Measurements from ENCODE around the gene SGPP2. TPM values are rescaled to one million over a fixed set of nuclear protein-coding genes. Genes with fewer than 3 reads are reported as not detected.
A peak's percentile ranks its signal among the peaks of the same experiment; 100 is the strongest.
"Not testable (repeated sequence)": the region's sequence is repeated elsewhere in the genome, so short reads cannot be mapped to it uniquely, and the experiment has no call there.

Gene SGPP2
- 10 to 100 TPM in 3 of 4 donors, 1 to 10 TPM in 1; 2.5 to 24.1 (median 17.9) TPM for polyA plus RNA-seq (ENCODE audit: insufficient read length in 4 of 4)

DNA sequence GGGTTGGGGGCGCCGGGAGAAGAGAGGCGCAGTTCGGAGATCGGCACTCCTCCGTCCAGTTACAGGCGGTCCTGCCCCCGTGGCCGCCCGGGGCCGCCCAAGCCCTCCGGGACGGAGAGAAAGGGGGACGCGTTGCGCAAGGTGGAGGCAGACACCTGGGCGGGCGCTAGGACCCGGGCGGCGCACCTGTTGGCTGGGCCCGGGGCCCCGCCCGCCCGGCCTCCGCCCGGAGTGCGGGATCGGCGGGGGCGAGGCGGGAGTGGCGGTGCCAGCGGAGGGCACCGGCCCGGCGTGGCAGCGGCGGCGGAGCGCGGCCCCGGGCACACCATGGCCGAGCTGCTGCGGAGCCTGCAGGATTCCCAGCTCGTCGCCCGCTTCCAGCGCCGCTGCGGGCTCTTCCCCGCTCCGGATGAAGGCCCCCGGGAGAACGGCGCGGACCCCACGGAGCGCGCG lies at the start of gene SGPP2:
TSS of gene SGPP2 (plus strand) at position 268 of the 453 bp plus-strand sequence. CDS start at position 328, 60 bp downstream.
- no peak for DNase-seq (ENCODE audit: low read depth in 4 of 4, low spot score in 3 of 4)

DNA sequence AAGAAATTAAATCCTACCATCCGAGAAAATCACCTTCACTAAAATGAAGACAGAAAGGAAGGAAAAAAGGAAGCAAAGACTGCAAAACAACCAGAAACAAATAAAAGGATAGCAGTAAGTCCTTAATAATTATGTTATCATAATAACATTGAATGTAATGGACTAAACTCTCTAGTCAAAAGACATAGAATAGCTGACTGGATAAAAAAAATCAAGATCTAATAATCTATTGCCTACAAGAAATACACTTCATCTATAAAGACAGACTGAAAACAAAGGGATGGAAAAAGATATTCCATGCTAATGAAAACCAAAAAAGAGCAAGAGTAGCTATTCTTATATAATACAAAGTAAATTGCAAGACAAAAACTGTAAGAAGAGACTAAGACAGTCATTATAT lies 48.5 kb upstream of the SGPP2 start:
- DNase-seq (ENCODE audit: low read depth in 4 of 4, low spot score in 3 of 4), result no peak

DNA sequence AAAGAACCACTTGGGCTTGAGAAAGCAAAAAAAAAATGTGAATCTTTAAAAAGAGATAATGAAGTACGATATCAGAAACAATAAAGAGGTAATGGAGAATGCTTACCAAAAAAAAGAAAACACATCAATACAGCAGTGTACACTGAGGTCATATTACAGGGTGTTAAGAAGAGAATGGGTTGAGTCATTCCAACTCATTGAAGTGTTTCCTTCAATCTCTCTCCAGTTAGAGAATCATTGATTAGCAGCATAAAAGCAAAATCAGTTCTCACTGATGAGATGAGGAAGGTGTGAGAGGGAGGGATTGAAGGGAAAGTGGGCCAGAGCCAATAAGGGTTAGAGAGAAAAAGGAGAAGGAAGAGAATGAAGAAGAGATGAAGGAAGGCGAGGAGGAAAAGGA lies 43.9 kb upstream of the SGPP2 start:
- no peak for DNase-seq (ENCODE audit: low read depth in 4 of 4, low spot score in 3 of 4)

DNA sequence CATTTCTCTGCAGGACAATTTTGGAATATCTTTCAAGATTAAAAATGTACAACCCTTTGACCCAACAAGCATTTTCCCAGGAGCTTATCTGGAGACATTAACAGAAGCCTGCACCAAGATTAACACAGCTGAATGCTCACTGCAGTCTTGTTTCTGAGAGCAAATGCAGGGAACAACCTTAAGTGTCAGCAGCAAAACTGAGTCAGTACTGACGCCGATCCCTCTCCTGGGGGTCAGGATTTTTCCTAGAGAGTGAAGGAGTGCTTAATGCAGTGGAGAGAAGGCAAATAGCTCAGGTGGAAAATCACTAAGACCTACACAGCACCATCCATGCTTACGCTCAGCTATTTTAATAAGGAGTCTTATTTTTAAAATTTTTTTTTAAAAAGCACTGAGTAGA lies 42.8 kb upstream of the SGPP2 start:
- no peak for DNase-seq (ENCODE audit: low read depth in 4 of 4, low spot score in 3 of 4)

- DNase-seq (ENCODE audit: low read depth in 4 of 4, low spot score in 3 of 4), result no peak
Observed at GRCh38 chr2:222383255-222383654, 41.1 kb upstream of the SGPP2 start.

DNA sequence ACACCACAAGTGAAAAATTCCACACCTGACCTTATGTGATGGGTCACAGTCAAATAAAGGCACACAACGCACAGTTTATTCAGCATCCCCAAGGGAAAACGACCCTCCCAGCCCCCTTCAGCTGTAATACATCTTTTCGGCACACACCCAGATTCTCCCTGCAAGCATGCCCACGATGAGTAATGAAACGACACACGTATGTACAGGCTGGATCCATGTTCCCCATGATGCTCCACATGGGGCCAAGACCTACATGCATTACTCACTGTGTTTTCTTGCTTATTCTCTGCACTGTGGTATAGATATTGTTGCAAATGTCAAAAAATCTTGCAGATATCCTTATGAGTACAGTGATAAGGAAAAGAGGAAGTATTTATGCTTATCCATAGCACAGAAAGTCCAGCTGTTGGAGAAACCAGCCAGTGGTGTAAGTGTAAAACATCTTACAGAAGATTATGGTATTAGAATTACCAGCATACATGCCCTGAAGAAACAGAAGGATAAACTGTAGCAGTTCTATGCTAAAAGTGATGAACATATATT lies 32.5 kb upstream of the SGPP2 start:
- DNase-seq (ENCODE audit: low read depth in 4 of 4, low spot score in 3 of 4), result no peak

- no peak for DNase-seq (ENCODE audit: low read depth in 4 of 4, low spot score in 3 of 4)
Observed at GRCh38 chr2:222393733-222394267, 30.5 kb upstream of the SGPP2 start.

DNA sequence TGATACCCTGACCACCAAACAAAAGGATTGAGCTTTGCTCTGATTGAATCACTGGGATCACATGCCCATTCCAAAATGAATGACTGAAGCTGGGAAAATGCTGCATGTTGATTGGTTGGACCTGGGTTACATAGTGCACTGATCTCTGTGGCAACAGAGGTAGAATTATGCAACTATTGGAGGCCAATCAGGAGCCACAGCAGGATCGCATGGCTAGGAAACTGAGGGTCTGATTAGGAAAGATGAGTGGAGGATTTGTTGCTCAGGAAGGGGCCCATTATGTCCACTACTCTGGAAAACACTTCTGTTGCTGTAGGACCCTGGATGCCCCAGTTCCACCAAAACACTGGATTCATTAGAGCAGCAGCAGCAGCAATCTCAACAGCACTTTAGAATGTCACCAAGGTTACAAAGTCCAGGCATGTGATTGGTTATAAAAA lies 25.9 kb upstream of the SGPP2 start:
- DNase-seq (ENCODE audit: low read depth in 4 of 4, low spot score in 3 of 4), result no peak

DNA sequence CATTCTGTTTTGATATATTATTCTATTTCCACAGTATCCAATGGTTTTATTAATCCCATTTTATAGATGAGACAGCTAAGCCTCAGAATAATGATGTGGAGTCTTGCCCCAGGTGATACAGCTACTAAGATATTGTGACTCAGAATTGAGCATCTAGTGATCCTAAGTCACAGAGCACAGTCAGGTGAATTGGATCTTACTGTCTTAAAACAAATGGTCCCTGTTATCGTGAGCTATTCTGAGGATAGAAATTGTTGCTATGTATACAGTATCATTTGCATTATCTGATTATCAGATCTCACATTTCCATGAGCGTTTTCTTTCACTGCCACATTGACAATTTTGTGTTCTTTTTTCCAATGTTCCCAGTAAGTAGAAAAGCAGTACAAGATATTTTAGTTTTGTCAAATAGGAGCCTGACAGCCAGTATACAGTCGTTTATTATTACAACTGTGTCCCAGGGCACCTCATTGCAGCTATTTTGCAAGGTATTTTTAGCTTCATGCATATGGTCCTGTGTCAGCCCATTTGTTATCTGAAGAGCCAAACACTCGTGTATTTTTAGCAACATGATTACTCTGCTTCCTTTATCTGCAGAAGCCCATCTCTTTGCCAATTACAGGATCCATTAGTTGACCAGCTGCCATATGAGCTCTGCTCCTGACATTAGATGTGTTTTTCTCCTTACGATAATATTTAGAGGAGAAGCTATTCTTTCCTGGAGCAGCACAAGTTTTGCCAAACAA lies 25.1 kb upstream of the SGPP2 start:
- no peak for DNase-seq (ENCODE audit: low read depth in 4 of 4, low spot score in 3 of 4)

DNA sequence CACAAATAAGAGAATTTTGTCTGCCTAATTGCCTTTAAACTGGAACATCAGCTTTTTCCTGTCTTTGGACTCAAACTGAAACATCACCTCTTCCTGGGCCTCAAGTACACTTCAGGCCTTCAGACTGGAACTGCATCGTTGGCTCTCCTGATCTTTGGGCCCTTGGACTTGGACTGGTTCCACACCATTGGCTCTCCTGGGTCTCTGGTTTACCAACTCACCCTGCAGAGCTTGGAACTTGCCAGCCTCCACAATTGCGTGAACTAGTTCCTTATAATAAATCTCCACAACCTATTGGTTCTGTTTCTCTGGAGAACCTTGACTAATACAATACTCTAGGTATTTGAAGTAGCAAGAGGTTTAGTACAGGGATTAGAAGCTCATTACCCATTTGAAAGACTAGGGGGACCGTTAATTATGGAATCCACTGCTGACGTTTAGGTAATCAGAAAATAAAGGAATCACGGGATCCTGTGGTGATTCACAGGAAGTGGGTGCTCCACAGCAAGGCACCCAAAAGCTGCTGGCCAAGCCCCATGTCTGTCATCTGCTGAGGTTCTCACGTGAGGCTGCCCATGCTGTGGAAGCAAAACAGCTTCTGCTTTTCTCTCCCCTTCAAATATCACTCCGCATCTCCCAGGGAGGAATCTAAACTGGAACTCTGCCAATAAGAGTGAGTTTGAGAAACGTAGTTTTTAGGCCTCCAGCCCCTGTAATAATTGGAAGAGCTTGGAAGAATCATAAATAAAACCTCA lies 20.0 kb upstream of the SGPP2 start:
- no peak for DNase-seq (ENCODE audit: low read depth in 4 of 4, low spot score in 3 of 4)

GRCh38 chr2:222408684-222409083 lies 15.7 kb upstream of the SGPP2 start:
- DNase-seq (ENCODE audit: low read depth in 4 of 4, low spot score in 3 of 4), result no peak

DNA sequence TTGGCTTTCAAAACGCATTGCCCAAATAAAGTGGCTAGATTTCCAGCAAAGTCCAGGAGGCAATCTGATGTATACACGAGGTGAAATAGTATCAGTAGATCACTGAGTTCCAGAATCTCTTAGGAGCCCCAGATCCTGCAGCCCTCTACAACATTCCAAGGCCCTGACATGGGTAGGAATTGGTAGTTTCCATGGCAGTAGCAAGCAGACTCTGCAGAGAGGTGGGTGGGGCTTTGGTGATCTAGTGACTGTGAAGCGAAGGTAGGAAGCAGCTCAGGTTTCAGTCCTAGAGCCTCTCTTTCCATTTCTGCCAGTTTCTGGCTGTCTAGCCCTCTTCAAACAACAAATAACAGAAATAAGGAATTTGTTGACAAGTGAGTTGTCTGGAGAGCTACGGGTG lies 13.8 kb upstream of the SGPP2 start:
- DNase-seq (ENCODE audit: low read depth in 4 of 4, low spot score in 3 of 4), result peak in 1 of 4 donors; percentile 61

GRCh38 chr2:222412334-222412733 lies 12.0 kb upstream of the SGPP2 start:
- DNase-seq (ENCODE audit: low read depth in 4 of 4, low spot score in 3 of 4), result not testable (repeated sequence)

- DNase-seq (ENCODE audit: low read depth in 4 of 4, low spot score in 3 of 4), result no peak
Observed at GRCh38 chr2:222413295-222413911, 10.9 kb upstream of the SGPP2 start.

DNA sequence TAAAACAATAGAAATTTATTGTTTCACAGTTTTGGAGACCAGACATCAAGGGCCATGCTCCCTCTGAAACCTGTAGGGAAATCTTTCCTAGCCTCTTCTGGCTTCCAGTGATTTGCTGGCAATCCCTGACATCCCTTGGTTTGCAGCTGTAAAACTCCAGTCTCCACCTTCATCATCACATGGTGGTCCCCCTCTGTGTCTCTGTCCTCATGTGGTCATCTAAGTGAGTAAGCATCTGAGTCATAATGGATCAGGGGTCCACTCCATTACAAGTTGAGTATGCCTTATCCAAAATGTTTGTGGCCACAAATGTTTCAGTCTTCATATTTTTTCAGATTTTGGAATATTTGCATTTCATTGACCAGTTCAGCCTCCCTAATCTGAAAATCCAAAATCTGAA lies 5.6 kb upstream of the SGPP2 start:
- no peak for DNase-seq (ENCODE audit: low read depth in 4 of 4, low spot score in 3 of 4)

- DNase-seq (ENCODE audit: low read depth in 4 of 4, low spot score in 3 of 4), result no peak
Observed at GRCh38 chr2:222420508-222420907, 3.8 kb upstream of the SGPP2 start.

- DNase-seq (ENCODE audit: low read depth in 4 of 4, low spot score in 3 of 4), result no peak
Observed at GRCh38 chr2:222421626-222422025, 2.7 kb upstream of the SGPP2 start.

DNA sequence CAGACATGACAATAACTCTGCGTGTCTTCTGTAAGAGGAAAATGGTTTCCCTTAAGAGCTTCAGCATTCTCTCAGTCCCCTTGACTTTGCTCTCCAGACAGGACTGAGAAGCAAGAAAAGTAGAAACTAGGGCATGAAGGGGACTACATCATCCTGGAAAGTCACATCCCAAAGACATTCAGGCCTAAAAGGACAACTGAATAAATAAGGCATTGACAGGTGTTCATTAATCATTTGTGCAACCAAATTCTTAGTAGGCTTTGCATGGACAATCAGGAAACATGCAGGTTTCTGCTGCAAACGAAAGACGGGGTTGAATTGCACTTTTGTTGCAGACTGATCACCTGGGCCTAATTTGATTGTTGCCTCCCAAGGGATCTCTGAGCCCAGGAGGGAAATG lies 1.2 kb upstream of the SGPP2 start:
- DNase-seq (ENCODE audit: low read depth in 4 of 4, low spot score in 3 of 4), result no peak

GRCh38 chr2:222423632-222424275 lies 589 bp upstream of the SGPP2 start:
- no peak for DNase-seq (ENCODE audit: low read depth in 4 of 4, low spot score in 3 of 4)
